ENCODE measurements around the gene POC1A.
"Not testable (repeated sequence)": the region's sequence is repeated elsewhere in the genome, so short reads cannot be mapped to it uniquely, and the experiment has no call there.

POC1A gene

DNA sequence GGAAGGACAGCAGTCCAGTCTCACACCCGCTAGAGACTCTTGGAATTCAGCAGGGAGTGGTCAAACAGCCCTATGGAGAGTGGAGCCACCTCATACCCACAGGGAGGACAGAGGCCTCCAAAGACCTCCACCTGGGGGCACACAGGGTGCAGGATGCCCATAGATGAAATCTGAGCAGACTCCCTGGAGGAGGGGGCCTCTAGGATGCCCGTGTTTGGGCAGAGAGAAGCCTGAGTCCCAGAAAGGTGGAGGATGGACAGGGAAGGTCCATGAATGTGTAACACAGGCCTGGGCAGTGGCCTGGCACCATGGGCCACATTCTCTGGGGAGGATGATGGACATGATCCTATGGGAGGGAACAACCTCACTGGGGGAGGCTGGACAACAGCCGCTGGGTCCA is 119.6 kb downstream of the POC1A start:
- H3K4me3 ChIP-seq (IDR thresholded peaks at IDR 0.05; ENCODE audit: insufficient read depth, low read depth, low read length), result no peak overlapping the region
- H3K36me3 ChIP-seq (ENCODE audit: insufficient read depth), result no peaks in the 10 kb centered on the region
- no peak overlapping the region for H3K4me2 ChIP-seq
- H3K27ac ChIP-seq, result no peak overlapping the region
- H4K20me1 ChIP-seq (ENCODE audit: insufficient read depth), result no peaks in the 10 kb centered on the region
- no peaks in the 10 kb centered on the region for H3K79me2 ChIP-seq (ENCODE audit: insufficient read depth, low read depth)
- no peak overlapping the region for H2AFZ ChIP-seq (ENCODE audit: low read depth)
- H3K4me1 ChIP-seq (ENCODE audit: low read depth, poor library complexity, severe bottlenecking), result no peaks in the 10 kb centered on the region
- TF ChIP-seq, protein P1, sequence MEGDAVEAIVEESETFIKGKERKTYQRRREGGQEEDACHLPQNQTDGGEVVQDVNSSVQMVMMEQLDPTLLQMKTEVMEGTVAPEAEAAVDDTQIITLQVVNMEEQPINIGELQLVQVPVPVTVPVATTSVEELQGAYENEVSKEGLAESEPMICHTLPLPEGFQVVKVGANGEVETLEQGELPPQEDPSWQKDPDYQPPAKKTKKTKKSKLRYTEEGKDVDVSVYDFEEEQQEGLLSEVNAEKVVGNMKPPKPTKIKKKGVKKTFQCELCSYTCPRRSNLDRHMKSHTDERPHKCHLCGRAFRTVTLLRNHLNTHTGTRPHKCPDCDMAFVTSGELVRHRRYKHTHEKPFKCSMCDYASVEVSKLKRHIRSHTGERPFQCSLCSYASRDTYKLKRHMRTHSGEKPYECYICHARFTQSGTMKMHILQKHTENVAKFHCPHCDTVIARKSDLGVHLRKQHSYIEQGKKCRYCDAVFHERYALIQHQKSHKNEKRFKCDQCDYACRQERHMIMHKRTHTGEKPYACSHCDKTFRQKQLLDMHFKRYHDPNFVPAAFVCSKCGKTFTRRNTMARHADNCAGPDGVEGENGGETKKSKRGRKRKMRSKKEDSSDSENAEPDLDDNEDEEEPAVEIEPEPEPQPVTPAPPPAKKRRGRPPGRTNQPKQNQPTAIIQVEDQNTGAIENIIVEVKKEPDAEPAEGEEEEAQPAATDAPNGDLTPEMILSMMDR (conservative IDR thresholded peaks at IDR 0.05; ENCODE audit: low read depth, low read length), result no peak
- no peak overlapping the region for H3K9ac ChIP-seq
- no peaks in the 10 kb centered on the region for H3K27me3 ChIP-seq (ENCODE audit: insufficient read depth, low read depth)

DNA sequence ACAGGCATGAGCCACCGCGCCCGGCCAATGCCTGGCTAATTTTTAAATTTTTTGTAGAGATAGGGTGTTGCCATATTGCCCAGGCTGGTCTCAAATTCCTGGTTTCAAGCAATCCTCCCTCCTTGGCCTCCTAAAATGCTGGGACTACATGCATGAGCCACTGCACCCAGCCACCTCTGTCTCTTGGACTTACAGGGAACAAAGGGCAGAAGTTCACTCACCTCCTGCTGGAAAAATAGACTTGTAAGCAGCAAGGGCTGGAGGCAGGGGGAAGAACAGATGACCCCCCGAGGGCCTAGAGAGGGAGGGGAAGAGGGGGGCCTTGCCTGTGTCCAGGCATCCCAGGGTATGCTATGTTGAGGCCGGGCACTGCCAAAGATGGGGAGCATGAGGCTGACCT is 120.0 kb downstream of the POC1A start:
- Histone ChIP-seq H3K27ac (no peak overlapping the region), H3K4me3 (IDR thresholded peaks at IDR 0.05; ENCODE audit: insufficient read depth, low read depth, low read length) (no peak overlapping the region), H3K4me1 (ENCODE audit: low read depth, poor library complexity, severe bottlenecking) (no peaks in the 10 kb centered on the region), H4K20me1 (ENCODE audit: insufficient read depth) (no peaks in the 10 kb centered on the region), H3K36me3 (ENCODE audit: insufficient read depth) (no peaks in the 10 kb centered on the region), H3K79me2 (ENCODE audit: insufficient read depth, low read depth) (no peaks in the 10 kb centered on the region), H2AFZ (ENCODE audit: low read depth) (no peak overlapping the region), H3K9ac (no peak overlapping the region), H3K4me2 (no peak overlapping the region), H3K27me3 (ENCODE audit: insufficient read depth, low read depth) (no peaks in the 10 kb centered on the region)
- TF ChIP-seq, protein P1 (conservative IDR thresholded peaks at IDR 0.05; ENCODE audit: low read depth, low read length), result no peak

DNA sequence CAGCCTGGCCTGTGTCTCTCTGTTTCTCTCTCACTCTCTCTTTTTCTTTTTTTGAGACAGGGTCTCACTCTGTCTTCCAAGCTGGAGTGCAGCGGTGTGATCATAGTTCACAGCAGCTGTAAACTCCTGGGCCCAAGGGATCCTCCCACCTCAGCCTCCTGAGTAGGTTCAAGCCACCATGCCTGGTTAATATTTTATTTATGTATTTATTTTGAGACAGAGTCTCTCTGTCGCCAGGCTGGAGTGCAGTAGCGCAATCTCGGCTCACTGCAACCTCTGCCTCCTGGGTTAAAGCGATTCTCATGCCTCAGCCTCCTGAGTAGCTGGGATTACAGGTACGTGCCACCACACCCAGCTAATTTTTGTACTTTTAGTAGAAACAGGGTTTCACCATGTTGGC is 120.5 kb downstream of the POC1A start:
- not testable (repeated sequence) for H3K4me1 ChIP-seq (ENCODE audit: low read depth, poor library complexity, severe bottlenecking)

DNA sequence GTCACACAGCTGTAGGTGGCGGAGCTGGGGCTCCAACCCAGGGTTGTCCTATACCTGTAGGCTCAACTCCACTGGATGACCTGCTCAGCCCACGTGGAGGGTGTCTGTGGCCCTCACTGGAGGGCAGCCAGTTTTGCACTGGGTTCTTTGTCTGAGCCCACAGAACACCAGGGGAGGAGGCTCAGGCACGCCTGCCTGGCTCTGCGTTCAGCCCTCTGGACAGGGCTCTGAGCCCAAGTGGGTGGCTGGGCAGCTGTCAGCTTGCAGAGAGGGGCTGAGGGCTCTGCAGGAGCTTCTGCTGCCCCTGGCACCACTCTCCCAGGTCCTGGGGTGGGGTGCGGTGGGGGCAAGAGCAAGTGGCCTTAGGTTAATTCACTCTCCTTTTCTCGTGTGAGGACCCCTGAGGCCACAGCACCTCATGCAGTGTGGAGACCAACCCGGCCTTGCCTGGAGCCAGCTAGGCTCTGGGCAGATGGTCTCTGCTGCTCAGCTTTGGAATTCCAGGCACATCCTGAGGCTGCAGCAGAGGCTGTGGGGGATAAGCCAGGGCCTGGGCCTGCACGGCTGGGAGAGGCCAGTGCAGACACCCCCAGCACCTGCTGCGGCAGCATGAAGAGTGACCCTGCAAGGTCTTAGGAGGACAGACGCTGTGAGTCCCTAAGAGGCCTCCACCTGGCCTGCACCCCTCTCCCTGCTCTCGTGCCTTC is 121.4 kb downstream of the POC1A start:
- H3K79me2 ChIP-seq (ENCODE audit: insufficient read depth, low read depth), result no peaks in the 10 kb centered on the region
- H3K4me1 ChIP-seq (ENCODE audit: low read depth, poor library complexity, severe bottlenecking), result no peaks in the 10 kb centered on the region
- no peaks in the 10 kb centered on the region for H3K27me3 ChIP-seq (ENCODE audit: insufficient read depth, low read depth)
- no peak overlapping the region for H3K27ac ChIP-seq
- no peak overlapping the region for H3K4me2 ChIP-seq
- H3K36me3 ChIP-seq (ENCODE audit: insufficient read depth), result no peaks in the 10 kb centered on the region
- TF ChIP-seq, protein P1 (conservative IDR thresholded peaks at IDR 0.05; ENCODE audit: low read depth, low read length), result no peak
- H3K4me3 ChIP-seq (IDR thresholded peaks at IDR 0.05; ENCODE audit: insufficient read depth, low read depth, low read length), result no peak overlapping the region
- H4K20me1 ChIP-seq (ENCODE audit: insufficient read depth), result no peaks in the 10 kb centered on the region
- H2AFZ ChIP-seq (ENCODE audit: low read depth), result no peak overlapping the region
- H3K9ac ChIP-seq, result no peak overlapping the region

More for the DNA sequence above, 120.5 kb downstream of the POC1A start:
- H3K9ac ChIP-seq; H3K4me2 ChIP-seq; H4K20me1 ChIP-seq (ENCODE audit: insufficient read depth); H2AFZ ChIP-seq (ENCODE audit: low read depth); H3K27ac ChIP-seq; H3K4me3 ChIP-seq (IDR thresholded peaks at IDR 0.05; ENCODE audit: insufficient read depth, low read depth, low read length); H3K79me2 ChIP-seq (ENCODE audit: insufficient read depth, low read depth); H3K27me3 ChIP-seq (ENCODE audit: insufficient read depth, low read depth); H3K36me3 ChIP-seq (ENCODE audit: insufficient read depth): not testable (repeated sequence)

GRCh38 chr3:52031896-52032295 is 122.3 kb downstream of the POC1A start:
- no peaks in the 10 kb centered on the region for H3K27me3 ChIP-seq (ENCODE audit: insufficient read depth, low read depth)
- no peaks in the 10 kb centered on the region for H3K36me3 ChIP-seq (ENCODE audit: insufficient read depth)
- TF ChIP-seq, protein P1 (conservative IDR thresholded peaks at IDR 0.05; ENCODE audit: low read depth, low read length), result no peak
- H3K9ac ChIP-seq, result no peak overlapping the region
- no peaks in the 10 kb centered on the region for H3K4me1 ChIP-seq (ENCODE audit: low read depth, poor library complexity, severe bottlenecking)
- no peak overlapping the region for H2AFZ ChIP-seq (ENCODE audit: low read depth)
- H3K79me2 ChIP-seq (ENCODE audit: insufficient read depth, low read depth), result no peaks in the 10 kb centered on the region
- H3K4me3 ChIP-seq (IDR thresholded peaks at IDR 0.05; ENCODE audit: insufficient read depth, low read depth, low read length), result no peak overlapping the region
- H3K27ac ChIP-seq, result no peak overlapping the region
- H3K4me2 ChIP-seq, result no peak overlapping the region
- no peaks in the 10 kb centered on the region for H4K20me1 ChIP-seq (ENCODE audit: insufficient read depth)

All from KMS-11 (cell line).